Measurements from ENCODE around the gene KRTAP4-12.
"Not testable (repeated sequence)": the region's sequence is repeated elsewhere in the genome, so short reads cannot be mapped to it uniquely, and the experiment has no call there.

Gene KRTAP4-12

GRCh38 chr17:41116297-41116696 is 7.7 kb downstream of the KRTAP4-12 start:
- ATAC-seq: no peak
- H3K36me3 Mint-ChIP-seq (ENCODE audit: low read depth): peaks cover 2% of the 10 kb centered on the region

DNA sequence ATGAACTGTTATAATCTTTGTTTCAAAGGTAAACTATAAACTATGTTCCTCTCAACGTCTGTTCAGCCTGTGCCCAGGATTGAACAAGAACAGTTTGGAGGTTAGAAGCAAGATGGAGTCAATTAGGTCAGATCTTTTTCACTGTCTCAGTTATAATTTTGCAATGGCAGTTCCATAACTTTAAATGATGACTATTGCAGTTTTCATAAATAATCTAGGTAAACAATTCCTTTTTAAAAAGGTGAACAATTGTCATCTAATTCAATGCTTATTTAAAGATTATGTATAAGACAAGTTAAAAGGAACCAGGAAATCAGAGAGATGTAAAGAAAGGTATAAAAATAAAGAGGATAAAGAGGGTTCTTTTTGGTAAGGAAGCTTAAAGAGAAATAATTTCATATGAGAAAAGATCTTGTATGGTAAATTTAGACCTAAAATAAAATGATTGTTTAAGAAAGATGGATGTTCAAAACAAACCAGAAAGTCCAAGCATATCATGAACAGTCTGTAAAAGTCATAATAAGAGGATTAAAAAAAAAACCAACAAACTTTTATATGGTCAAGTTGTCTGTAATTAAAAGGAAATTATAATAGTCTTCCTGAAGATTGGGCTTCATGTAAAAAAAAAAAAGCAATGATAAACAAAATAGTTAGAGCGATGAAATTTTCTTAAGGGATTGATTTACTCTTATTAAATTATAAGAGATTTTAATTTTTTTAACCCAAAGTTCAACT is 12.7 kb downstream of the KRTAP4-12 start:
- H3K9me3 Mint-ChIP-seq: peaks cover 13% of the 10 kb centered on the region
- H3K27me3 Mint-ChIP-seq: peaks cover 1% of the 10 kb centered on the region
- DNase-seq (no peak), ATAC-seq (no peak)
- no peak overlapping the region for H3K27ac Mint-ChIP-seq
- H3K4me3 Mint-ChIP-seq: no peak overlapping the region
- peaks cover 12% of the 10 kb centered on the region for H3K4me1 Mint-ChIP-seq
- H3K36me3 Mint-ChIP-seq (ENCODE audit: low read depth): peaks cover 2% of the 10 kb centered on the region

More at GRCh38 chr17:41116297-41116696, 7.7 kb downstream of the KRTAP4-12 start:
- H3K4me3 Mint-ChIP-seq: no peak overlapping the region
- no peak overlapping the region for H3K27ac Mint-ChIP-seq
- DNase-seq: no peak
- peaks cover 28% of the 10 kb centered on the region for H3K4me1 Mint-ChIP-seq
- H3K27me3 Mint-ChIP-seq: peaks cover 2% of the 10 kb centered on the region
- peaks cover 5% of the 10 kb centered on the region for H3K9me3 Mint-ChIP-seq

DNA sequence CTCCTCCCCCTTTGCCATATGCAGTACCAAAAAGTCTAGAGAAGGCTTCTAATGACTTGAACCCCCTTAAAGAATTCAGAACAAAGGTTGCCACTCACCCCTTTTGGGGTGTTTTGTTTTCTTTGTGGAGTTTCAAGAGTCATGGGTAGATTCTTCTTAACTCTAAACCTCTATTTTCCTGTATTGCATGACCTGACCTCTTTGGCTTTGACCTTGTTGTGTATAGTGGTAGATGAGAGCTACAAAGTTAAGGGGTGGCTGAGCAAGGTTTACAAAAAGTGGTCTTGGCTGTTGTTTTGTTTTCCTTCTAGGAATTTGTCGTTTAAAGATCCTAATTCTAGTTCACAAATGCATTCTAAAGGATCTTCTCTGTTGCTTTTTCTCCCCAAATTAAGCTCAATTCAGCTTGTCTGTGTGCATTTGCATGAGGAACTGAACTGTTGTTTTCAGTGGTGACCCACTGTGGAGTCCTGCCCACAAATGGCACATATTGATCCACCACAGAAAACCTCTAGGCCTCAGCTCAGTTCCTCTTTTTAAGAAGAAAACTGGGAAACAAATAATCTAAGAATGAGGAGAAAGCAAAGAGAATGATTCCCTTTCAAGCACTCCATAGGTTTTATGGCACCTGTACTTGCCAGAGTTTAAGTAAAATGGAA is 15.1 kb downstream of the KRTAP4-12 start:
- peak overlapping the region; percentile 41 for H3K4me3 Mint-ChIP-seq

GRCh38 chr17:41107941-41108450 is 16.0 kb downstream of the KRTAP4-12 start:
- Mint-ChIP-seq H3K27me3 (peaks cover 1% of the 10 kb centered on the region), H3K4me3 (peak overlapping the region; percentile 41), H3K36me3 (ENCODE audit: low read depth) (peaks cover 2% of the 10 kb centered on the region), H3K4me1 (peaks cover 8% of the 10 kb centered on the region), H3K27ac (no peak overlapping the region), H3K9me3 (peaks cover 13% of the 10 kb centered on the region)
- ATAC-seq (no peak), DNase-seq (no peak)

More for the DNA sequence above, 15.1 kb downstream of the KRTAP4-12 start:
- not testable (repeated sequence) for DNase-seq; H3K27ac Mint-ChIP-seq; ATAC-seq; H3K27me3 Mint-ChIP-seq; H3K4me1 Mint-ChIP-seq; H3K36me3 Mint-ChIP-seq (ENCODE audit: low read depth)
- H3K9me3 Mint-ChIP-seq: peaks cover 13% of the 10 kb centered on the region

- not testable (repeated sequence) for DNase-seq; ATAC-seq; H3K4me1 Mint-ChIP-seq; H3K27me3 Mint-ChIP-seq; H3K36me3 Mint-ChIP-seq (ENCODE audit: low read depth); H3K9me3 Mint-ChIP-seq; H3K4me3 Mint-ChIP-seq
- H3K27ac Mint-ChIP-seq: peak within 1 kb of the TSS; percentile 37
Measured at GRCh38 chr17:41105347-41105746, 18.6 kb downstream of the KRTAP4-12 start, which contains the start of gene KRTAP4-9. TSS of gene KRTAP4-9 (plus strand) at chr17:41105389. CDS start at chr17:41105389, 0 bp downstream.

GRCh38 chr17:41104386-41105038 is 19.5 kb downstream of the KRTAP4-12 start:
- not testable (repeated sequence) for ATAC-seq; H3K9me3 Mint-ChIP-seq; H3K4me1 Mint-ChIP-seq; H3K4me3 Mint-ChIP-seq; H3K27me3 Mint-ChIP-seq; H3K27ac Mint-ChIP-seq; H3K36me3 Mint-ChIP-seq (ENCODE audit: low read depth); DNase-seq

DNA sequence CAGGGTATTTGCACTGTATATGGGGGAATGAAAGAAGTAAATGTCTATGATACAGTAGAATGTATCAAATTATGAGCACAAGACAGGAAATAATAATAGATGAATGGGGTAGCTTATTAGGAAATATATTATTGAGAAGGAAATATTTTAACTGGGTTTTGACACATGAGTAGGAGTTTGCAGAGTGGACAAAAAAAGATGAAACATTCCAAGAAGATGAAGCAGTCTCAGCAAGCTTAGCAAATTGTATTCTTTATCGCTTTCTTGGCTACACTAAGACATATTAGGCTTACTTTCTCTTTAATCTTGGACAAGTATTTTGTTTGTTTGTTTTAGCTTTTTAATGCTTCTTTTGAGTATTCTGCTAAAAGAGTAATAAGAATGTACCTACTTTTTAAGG is 20.1 kb downstream of the KRTAP4-12 start:
- H3K27me3 Mint-ChIP-seq: no peaks in the 10 kb centered on the region
- H3K9me3 Mint-ChIP-seq: peaks cover 3% of the 10 kb centered on the region
- no peak overlapping the region for H3K27ac Mint-ChIP-seq
- peaks cover 8% of the 10 kb centered on the region for H3K4me1 Mint-ChIP-seq
- ATAC-seq (no peak), DNase-seq (no peak)
- no peak overlapping the region for H3K4me3 Mint-ChIP-seq
- no peaks in the 10 kb centered on the region for H3K36me3 Mint-ChIP-seq (ENCODE audit: low read depth)

DNA sequence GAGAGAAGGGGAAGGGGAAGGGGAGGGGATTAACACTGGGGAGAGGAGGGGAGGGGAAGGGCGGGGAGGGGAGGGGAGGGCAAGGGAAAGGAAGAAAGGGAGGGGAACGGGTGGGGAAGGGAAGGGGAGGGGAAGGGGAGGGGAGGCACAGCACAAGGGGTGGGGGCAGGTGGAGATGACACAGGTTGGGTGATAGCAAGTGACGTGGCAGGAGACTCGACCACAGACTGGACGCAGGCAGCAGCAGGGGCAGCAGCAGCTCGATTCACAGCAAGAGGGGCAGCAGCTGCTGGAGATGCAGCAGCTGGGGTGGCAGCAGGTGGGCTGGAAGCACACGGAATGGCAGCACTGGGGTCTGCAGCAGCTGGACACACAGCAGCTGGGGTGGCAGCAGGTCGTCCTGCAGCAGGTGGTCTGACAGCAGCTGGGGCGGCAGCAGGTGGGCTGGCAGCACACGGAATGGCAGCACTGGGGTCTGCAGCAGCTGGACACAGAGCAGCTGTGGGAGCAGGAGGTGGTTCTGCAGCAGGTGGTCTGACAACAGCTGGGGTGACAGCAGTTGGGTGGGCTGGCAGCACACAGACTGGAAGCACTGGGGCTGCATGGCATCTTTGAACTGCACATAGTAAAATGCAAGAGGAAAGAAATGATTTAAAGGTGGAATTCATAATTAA is 22.3 kb downstream of the KRTAP4-12 start, which contains the start of gene KRTAP4-16:
Gene KRTAP4-16 (minus strand): TSS at position 624 of the 674 bp plus-strand sequence. CDS start 0 bp downstream, at position 624.
- H3K27ac Mint-ChIP-seq: no peak within 1 kb of the TSS
- H3K4me1 Mint-ChIP-seq: peaks cover 2% of the 10 kb centered on the region
- peaks cover 5% of the 10 kb centered on the region for H3K27me3 Mint-ChIP-seq
- ATAC-seq: no peak
- H3K4me3 Mint-ChIP-seq: no peak within 1 kb of the TSS
- no peaks in the 10 kb centered on the region for H3K36me3 Mint-ChIP-seq (ENCODE audit: low read depth)
- no peaks in the 10 kb centered on the region for H3K9me3 Mint-ChIP-seq
- no peak for DNase-seq

GRCh38 chr17:41099682-41100480 is 24.1 kb downstream of the KRTAP4-12 start:
- not testable (repeated sequence) for ATAC-seq, H3K27ac Mint-ChIP-seq, DNase-seq

GRCh38 chr17:41098481-41098880 is 25.5 kb downstream of the KRTAP4-12 start:
- ATAC-seq (no peak), DNase-seq (no peak)
- Mint-ChIP-seq H3K27me3 (peaks cover 5% of the 10 kb centered on the region), H3K9me3 (no peaks in the 10 kb centered on the region), H3K4me3 (no peak overlapping the region), H3K27ac (no peak overlapping the region), H3K36me3 (ENCODE audit: low read depth) (no peaks in the 10 kb centered on the region), H3K4me1 (peaks cover 2% of the 10 kb centered on the region)

More at GRCh38 chr17:41099682-41100480, 24.1 kb downstream of the KRTAP4-12 start:
- not testable (repeated sequence) for H3K4me1 Mint-ChIP-seq; H3K27me3 Mint-ChIP-seq; H3K4me3 Mint-ChIP-seq; H3K9me3 Mint-ChIP-seq; H3K36me3 Mint-ChIP-seq (ENCODE audit: low read depth)

GRCh38 chr17:41098042-41098441 is 25.9 kb downstream of the KRTAP4-12 start, which contains the start of gene KRTAP4-8:
TSS of gene KRTAP4-8 (minus strand) at chr17:41098142. CDS start at chr17:41098084, 58 bp downstream.
- no peak within 1 kb of the TSS for H3K4me3 Mint-ChIP-seq
- peaks cover 2% of the 10 kb centered on the region for H3K4me1 Mint-ChIP-seq
- H3K27me3 Mint-ChIP-seq: peaks cover 5% of the 10 kb centered on the region
- ATAC-seq: no peak
- no peaks in the 10 kb centered on the region for H3K9me3 Mint-ChIP-seq
- no peak within 1 kb of the TSS for H3K27ac Mint-ChIP-seq
- DNase-seq: no peak
- H3K36me3 Mint-ChIP-seq (ENCODE audit: low read depth): no peaks in the 10 kb centered on the region

- H3K4me1 Mint-ChIP-seq: peaks cover 2% of the 10 kb centered on the region
- ATAC-seq: no peak
Measured at GRCh38 chr17:41096055-41096454, 27.9 kb downstream of the KRTAP4-12 start.

DNA sequence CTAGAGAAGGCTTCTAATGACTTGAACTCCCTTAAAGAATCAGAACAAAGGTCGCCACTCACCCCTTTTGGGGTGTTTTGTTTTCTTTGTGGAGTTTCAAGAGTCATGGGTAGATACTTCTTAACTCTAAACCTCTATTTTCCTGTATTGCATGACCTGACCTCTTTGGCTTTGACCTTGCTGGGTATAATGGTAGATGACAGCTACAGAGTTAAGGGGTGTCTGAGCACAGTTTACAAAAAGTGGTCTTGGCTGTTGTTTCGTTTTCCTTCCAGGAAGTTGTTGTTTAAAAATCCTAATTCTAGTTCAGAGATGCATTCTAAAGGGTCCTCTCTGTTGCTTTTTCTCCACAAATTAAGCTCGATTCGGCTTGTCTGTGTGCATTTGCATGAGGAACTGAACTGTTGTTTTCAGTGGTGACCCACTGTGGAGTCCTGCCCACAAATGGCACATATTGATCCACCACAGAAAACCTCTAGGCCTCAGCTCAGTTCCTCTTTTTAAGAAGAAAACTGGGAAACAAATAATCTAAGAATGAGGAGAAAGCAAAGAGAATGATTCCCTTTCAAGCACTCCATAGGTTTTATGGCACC is 35.1 kb downstream of the KRTAP4-12 start:
- not testable (repeated sequence) for H3K4me1 Mint-ChIP-seq; DNase-seq; H3K9me3 Mint-ChIP-seq; H3K27ac Mint-ChIP-seq; H3K4me3 Mint-ChIP-seq; ATAC-seq; H3K27me3 Mint-ChIP-seq; H3K36me3 Mint-ChIP-seq (ENCODE audit: low read depth)

More at GRCh38 chr17:41096055-41096454, 27.9 kb downstream of the KRTAP4-12 start:
- Mint-ChIP-seq H3K4me3 (no peak overlapping the region), H3K27ac (no peak overlapping the region), H3K9me3 (no peaks in the 10 kb centered on the region), H3K36me3 (ENCODE audit: low read depth) (no peaks in the 10 kb centered on the region), H3K27me3 (peaks cover 5% of the 10 kb centered on the region)
- DNase-seq: no peak
